HEK293 (cell line): Measurements from ENCODE around the gene GDAP2.
"Not testable (repeated sequence)": the region's sequence is repeated elsewhere in the genome, so short reads cannot be mapped to it uniquely, and the experiment has no call there.

Experiments
- CTCF ChIA-PET: fragments of 350-600 bp; formaldehyde crosslinking; extraction: SDS; loops from one replicate; lab custom pipeline; 2021; ENCODE audit warnings: antibody characterized with exemption; lab: Yijun Ruan, JAX
- POLR2A ChIA-PET: fragments of 300-600 bp; formaldehyde crosslinking; extraction: SDS; loops from one replicate; lab custom pipeline; 2020; ENCODE audit warnings: antibody characterized with exemption, inconsistent platforms; lab: Yijun Ruan, JAX
- H3K27ac ChIP-seq: fragments of 200-500 bp; sonication (Bioruptor generic); 2 replicates; pipeline ENCODE4 v1.5.1; 2014; ENCODE audit warnings: low read depth, low read length, control low read depth, inconsistent platforms; ENCODE audit errors: extremely low read depth
- H3K36me3 ChIP-seq, 2 experiments: fragments of 200-500 bp in 1 of 2; sonication (Bioruptor generic) in 1 of 2; 1 replicate in 1 of 2; 2 replicates in 1 of 2; pipeline ENCODE4 v1.5.1; 2014 to 2017; ENCODE audit warnings: inconsistent platforms in 2 of 2, low read length in 2 of 2; ENCODE audit not compliant: control insufficient read depth in 2 of 2, insufficient read depth in 1 of 2
- H3K4me1 ChIP-seq: fragments of 200-500 bp; sonication (Bioruptor generic); 2 replicates; pipeline ENCODE4 v1.5.1; 2014; ENCODE audit warnings: mild to moderate bottlenecking, low read length, inconsistent platforms; ENCODE audit not compliant: control insufficient read depth, insufficient read depth
- H3K4me3 ChIP-seq: 2 replicates; pipeline ENCODE4 v1.5.1; 2011; ENCODE audit warnings: low read depth, mild to moderate bottlenecking, control low read depth, low read length, moderate library complexity
- H3K9me3 ChIP-seq: fragments of 200-500 bp; sonication (Bioruptor generic); 2 replicates; pipeline ENCODE4 v1.5.1; 2014; ENCODE audit warnings: low read depth, low read length, inconsistent platforms; ENCODE audit not compliant: control insufficient read depth, insufficient read depth
- EGR2 ChIP-seq: fragments of 450-650 bp; formaldehyde crosslinking; IDR thresholded peaks from 2 replicates; pipeline ENCODE4 v1.5.1; 2016; ENCODE audit warnings: low read depth, missing biosample characterization, missing genetic modification characterization
- HOXA7 ChIP-seq: sonication (generic); formaldehyde crosslinking; IDR thresholded peaks from 2 replicates; pipeline ENCODE4 v1.8.1; 2022; ENCODE audit warnings: missing genetic modification reagents, borderline replicate concordance
- HOXC10 ChIP-seq: sonication (generic); formaldehyde crosslinking; IDR thresholded peaks from 2 replicates; pipeline ENCODE4 v1.8.1; 2023; ENCODE audit warnings: mild to moderate bottlenecking, missing genetic modification reagents
- IKZF3 ChIP-seq: fragments of 450-650 bp; IDR thresholded peaks from 2 replicates; pipeline ENCODE4 v1.5.0; 2018; ENCODE audit warnings: missing biosample characterization, mild to moderate bottlenecking, missing genetic modification characterization, moderate library complexity
- INSM2 ChIP-seq: fragments of 450-650 bp; formaldehyde crosslinking; IDR thresholded peaks from 2 replicates; pipeline ENCODE4 v1.5.1; 2016; ENCODE audit warnings: missing biosample characterization, missing genetic modification characterization
- KLF1 ChIP-seq: fragments of 450-650 bp; formaldehyde crosslinking; IDR thresholded peaks from 2 replicates; pipeline ENCODE4 v1.5.1; 2016; ENCODE audit warnings: missing biosample characterization, missing genetic modification characterization
- KLF10 ChIP-seq: fragments of 450-650 bp; IDR thresholded peaks from 2 replicates; pipeline ENCODE4 v1.5.1; 2018; ENCODE audit warnings: missing biosample characterization, mild to moderate bottlenecking, missing genetic modification characterization
- OVOL3 ChIP-seq: fragments of 450-650 bp; formaldehyde crosslinking; IDR thresholded peaks from 2 replicates; pipeline ENCODE4 v1.5.1; 2016; ENCODE audit warnings: missing biosample characterization, missing genetic modification characterization
- PBX3 ChIP-seq: sonication (generic); formaldehyde crosslinking; IDR thresholded peaks from 2 replicates; pipeline ENCODE4 v1.8.1; 2022; ENCODE audit warnings: mild to moderate bottlenecking, moderate library complexity, missing genetic modification reagents
- SETDB1 ChIP-seq: IDR thresholded peaks from one replicate; pipeline ENCODE4 v1.6.1; 2017; ENCODE audit warnings: mild to moderate bottlenecking, low read length, moderate library complexity, mixed read lengths; ENCODE audit not compliant: insufficient read length
- TRIM28 ChIP-seq: IDR thresholded peaks from 2 replicates; pipeline ENCODE4 v1.6.1; 2011; ENCODE audit warnings: low read length, control low read depth, borderline replicate concordance
- ZNF24 ChIP-seq: fragments of 450-650 bp; formaldehyde crosslinking; IDR thresholded peaks from 2 replicates; pipeline ENCODE4 v1.5.1; 2016; ENCODE audit warnings: missing biosample characterization, missing genetic modification characterization
- ZNF362 ChIP-seq: fragments of 450-650 bp; formaldehyde crosslinking; IDR thresholded peaks from 2 replicates; pipeline ENCODE4 v1.5.1; 2016; ENCODE audit warnings: missing biosample characterization, missing genetic modification characterization
- ZNF37A ChIP-seq: fragments of 450-650 bp; IDR thresholded peaks from 2 replicates; pipeline ENCODE4 v1.5.1; 2018; ENCODE audit warnings: missing biosample characterization, missing genetic modification characterization
- ZNF416 ChIP-seq: fragments of 450-650 bp; formaldehyde crosslinking; IDR thresholded peaks from 2 replicates; pipeline ENCODE4 v1.5.1; 2016; ENCODE audit warnings: missing biosample characterization, missing genetic modification characterization
- ZNF501 ChIP-seq: fragments of 450-650 bp; formaldehyde crosslinking; IDR thresholded peaks from 2 replicates; pipeline ENCODE4 v1.5.1; 2016; ENCODE audit warnings: missing biosample characterization, missing genetic modification characterization
- ZNF529 ChIP-seq: fragments of 450-650 bp; formaldehyde crosslinking; IDR thresholded peaks from 2 replicates; pipeline ENCODE4 v1.5.1; 2017; ENCODE audit warnings: missing genetic modification characterization, missing biosample characterization; ENCODE audit not compliant: insufficient replicate concordance
- ZNF560 ChIP-seq: fragments of 450-650 bp; formaldehyde crosslinking; IDR thresholded peaks from 2 replicates; pipeline ENCODE4 v1.5.1; 2017; ENCODE audit warnings: missing biosample characterization, missing genetic modification characterization, borderline replicate concordance
- ZNF585B ChIP-seq: fragments of 450-650 bp; formaldehyde crosslinking; IDR thresholded peaks from 2 replicates; pipeline ENCODE4 v1.5.1; 2016; ENCODE audit warnings: missing biosample characterization, missing genetic modification characterization
- ZNF596 ChIP-seq: fragments of 450-650 bp; IDR thresholded peaks from 2 replicates; pipeline ENCODE4 v1.5.0; 2018; ENCODE audit warnings: missing biosample characterization, mild to moderate bottlenecking, missing genetic modification characterization, moderate library complexity
- ZNF626 ChIP-seq: fragments of 450-650 bp; sonication (Bioruptor Pico); formaldehyde crosslinking; IDR thresholded peaks from 2 replicates; pipeline ENCODE4 v1.5.1; 2018; ENCODE audit warnings: missing biosample characterization, missing genetic modification characterization, inconsistent platforms
- ZSCAN16 ChIP-seq: fragments of 450-650 bp; formaldehyde crosslinking; IDR thresholded peaks from 2 replicates; pipeline ENCODE4 v1.5.1; 2016; ENCODE audit warnings: missing biosample characterization, missing genetic modification characterization
- TF ChIP-seq, protein P1 (sequence below): fragments of 450-650 bp; formaldehyde crosslinking; optimal IDR thresholded peaks from 2 replicates; pipeline ENCODE3; 2016; ENCODE audit warnings: missing biosample characterization, mild to moderate bottlenecking, missing genetic modification characterization
- TF ChIP-seq, protein P2 (sequence below): fragments of 450-650 bp; formaldehyde crosslinking; IDR thresholded peaks from 2 replicates; pipeline ENCODE4 v1.5.1; 2016; ENCODE audit warnings: missing biosample characterization, missing genetic modification characterization

GDAP2 gene

DNA sequence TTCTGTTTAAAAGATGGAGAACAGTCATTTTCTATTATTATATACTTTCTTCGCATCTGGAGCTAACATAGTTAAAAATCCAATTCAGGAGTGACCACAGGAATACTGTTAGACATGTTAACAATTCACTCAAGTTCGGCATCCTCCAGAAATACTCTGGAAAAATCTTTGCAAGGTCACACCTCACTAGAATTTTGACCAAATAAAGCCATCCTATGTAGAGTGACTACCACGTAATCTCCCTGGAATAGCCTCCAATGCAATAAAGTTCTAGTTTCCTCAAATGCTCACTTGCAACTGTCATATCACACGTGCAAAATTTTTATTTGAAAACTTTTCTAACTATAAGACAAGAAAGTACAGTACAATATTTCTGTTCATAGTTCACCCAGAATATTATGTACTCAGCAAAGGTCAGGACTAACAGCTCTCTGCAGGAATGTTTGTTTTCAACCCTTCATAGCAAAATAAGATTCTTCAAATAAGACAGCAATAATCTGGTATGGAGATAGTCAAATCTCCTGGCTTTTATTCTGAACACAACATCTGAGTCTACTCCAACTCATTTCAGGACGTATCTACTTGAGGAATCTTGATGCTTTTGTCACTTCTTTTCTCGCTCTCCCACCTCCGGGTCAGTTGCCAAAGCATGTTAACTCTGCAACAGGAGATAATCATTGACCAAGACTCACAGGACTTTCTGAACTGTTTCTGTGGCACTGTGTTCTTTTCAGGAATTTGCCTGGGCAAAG, 82.6 kb downstream of the GDAP2 start:
- Histone ChIP-seq H3K27ac (no peak overlapping the region), H3K36me3 (peaks cover 0 to 4% of the 10 kb centered on the region in 2 experiments; a peak in 1 of 3 replicates), H3K4me1 (no peaks in the 10 kb centered on the region), H3K9me3 (no peaks in the 10 kb centered on the region), H3K4me3 (no peak overlapping the region)
- ChIA-PET POLR2A (no interaction called here), CTCF (interaction anchor here (0.6 to 0.8 kb wide), 2 partner anchors 42 to 312 kb away, joined by 4 to 5 read pairs; no protein-coding TSS in a partner anchor)
- no peak for TF ChIP-seq ZNF416 (tag by site-specific recombination)
- TF ChIP-seq ZNF596 (tag by site-specific recombination), result no peak
- no peak for TF ChIP-seq EGR2
- no peak for TF ChIP-seq HOXC10 (CRISPR knock-in tag)
- no peak for TF ChIP-seq IKZF3 (tag by site-specific recombination)
- no peak for TF ChIP-seq ZNF585B
- TF ChIP-seq INSM2, result no peak
- TF ChIP-seq ZNF626 (tag by site-specific recombination), result no peak
- no peak for TF ChIP-seq ZSCAN16 (tag by site-specific recombination)
- TF ChIP-seq ZNF24 (tag by site-specific recombination), result no peak
- no peak for TF ChIP-seq ZNF362 (tag by site-specific recombination)
- TF ChIP-seq OVOL3, result no peak
- TF ChIP-seq, protein P1, sequence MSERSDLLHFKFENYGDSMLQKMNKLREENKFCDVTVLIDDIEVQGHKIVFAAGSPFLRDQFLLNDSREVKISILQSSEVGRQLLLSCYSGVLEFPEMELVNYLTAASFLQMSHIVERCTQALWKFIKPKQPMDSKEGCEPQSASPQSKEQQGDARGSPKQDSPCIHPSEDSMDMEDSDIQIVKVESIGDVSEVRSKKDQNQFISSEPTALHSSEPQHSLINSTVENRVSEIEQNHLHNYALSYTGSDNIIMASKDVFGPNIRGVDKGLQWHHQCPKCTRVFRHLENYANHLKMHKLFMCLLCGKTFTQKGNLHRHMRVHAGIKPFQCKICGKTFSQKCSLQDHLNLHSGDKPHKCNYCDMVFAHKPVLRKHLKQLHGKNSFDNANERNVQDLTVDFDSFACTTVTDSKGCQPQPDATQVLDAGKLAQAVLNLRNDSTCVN (tag by site-specific recombination), result no peak
- no peak for TF ChIP-seq HOXA7 (CRISPR knock-in tag)
- no peak for TF ChIP-seq TRIM28
- no peak for TF ChIP-seq ZNF560
- no peak for TF ChIP-seq KLF1 (tag by site-specific recombination)

- CTCF ChIA-PET, result not testable (repeated sequence)
Observed at GRCh38 chr1:117844478-117844877, 84.9 kb downstream of the GDAP2 start.

GRCh38 chr1:117843791-117844190, 85.6 kb downstream of the GDAP2 start:
- no peaks in the 10 kb centered on the region for H3K36me3 ChIP-seq
- H3K9me3 ChIP-seq, result no peaks in the 10 kb centered on the region
- ChIA-PET CTCF (interaction anchor here (0.6 to 1.3 kb wide), 5 partner anchors 10 to 71 kb away, joined by 3 to 4 read pairs (median 3); no protein-coding TSS in a partner anchor), POLR2A (no interaction called here)
- no peak overlapping the region for H3K27ac ChIP-seq
- H3K4me1 ChIP-seq, result no peaks in the 10 kb centered on the region
- no peak overlapping the region for H3K4me3 ChIP-seq
- TF ChIP-seq KLF10 (tag by site-specific recombination) (no peak), ZNF37A (tag by site-specific recombination) (no peak), ZNF501 (tag by site-specific recombination) (no peak), OVOL3 (no peak), PBX3 (CRISPR knock-in tag) (no peak)
- TF ChIP-seq, protein P2, sequence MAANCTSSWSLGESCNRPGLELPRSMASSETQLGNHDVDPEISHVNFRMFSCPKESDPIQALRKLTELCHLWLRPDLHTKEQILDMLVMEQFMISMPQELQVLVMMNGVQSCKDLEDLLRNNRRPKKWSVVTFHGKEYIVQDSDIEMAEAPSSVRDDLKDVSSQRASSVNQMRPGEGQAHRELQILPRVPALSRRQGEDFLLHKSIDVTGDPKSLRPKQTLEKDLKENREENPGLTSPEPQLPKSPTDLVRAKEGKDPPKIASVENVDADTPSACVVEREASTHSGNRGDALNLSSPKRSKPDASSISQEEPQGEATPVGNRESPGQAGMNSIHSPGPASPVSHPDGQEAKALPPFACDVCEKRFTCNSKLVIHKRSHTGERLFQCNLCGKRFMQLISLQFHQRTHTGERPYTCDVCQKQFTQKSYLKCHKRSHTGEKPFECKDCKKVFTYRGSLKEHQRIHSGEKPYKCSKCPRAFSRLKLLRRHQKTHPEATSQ (tag by site-specific recombination), result no peak

More at GRCh38 chr1:117844478-117844877, 84.9 kb downstream of the GDAP2 start:
- H3K9me3 ChIP-seq, H3K27ac ChIP-seq, H3K4me1 ChIP-seq, POLR2A ChIA-PET, H3K36me3 ChIP-seq, H3K4me3 ChIP-seq: not testable (repeated sequence)
- peak; percentile 91 for TF ChIP-seq ZNF529 (tag by site-specific recombination)
- TF ChIP-seq SETDB1, result peak; percentile 88
